ENCODE results near the gene CD247.

Gene CD247

DNA sequence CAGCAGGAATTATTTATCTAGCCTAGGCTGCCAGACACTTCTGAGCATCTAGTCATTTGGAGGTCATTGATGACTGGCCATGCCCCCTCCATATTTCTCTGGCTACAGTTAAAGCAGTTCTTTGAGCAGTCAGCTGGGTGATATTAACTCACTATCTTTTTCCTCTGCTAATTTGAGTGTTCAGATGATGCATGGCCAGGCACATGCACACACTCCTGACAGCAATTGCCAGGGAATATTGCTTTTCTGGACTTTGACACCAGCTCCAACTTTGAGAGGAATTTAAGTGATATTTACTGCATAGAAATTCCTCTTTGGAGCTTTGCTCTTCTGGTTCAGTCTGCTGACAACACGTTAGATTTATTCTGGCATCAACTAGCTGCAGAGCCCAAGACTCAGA is 52.6 kb downstream of the CD247 start:
- in situ Hi-C loops (cut with HindIII; ENCODE audit: low sequenced_read_pairs) = no loop called here
- TF ChIP-seq, protein P1, sequence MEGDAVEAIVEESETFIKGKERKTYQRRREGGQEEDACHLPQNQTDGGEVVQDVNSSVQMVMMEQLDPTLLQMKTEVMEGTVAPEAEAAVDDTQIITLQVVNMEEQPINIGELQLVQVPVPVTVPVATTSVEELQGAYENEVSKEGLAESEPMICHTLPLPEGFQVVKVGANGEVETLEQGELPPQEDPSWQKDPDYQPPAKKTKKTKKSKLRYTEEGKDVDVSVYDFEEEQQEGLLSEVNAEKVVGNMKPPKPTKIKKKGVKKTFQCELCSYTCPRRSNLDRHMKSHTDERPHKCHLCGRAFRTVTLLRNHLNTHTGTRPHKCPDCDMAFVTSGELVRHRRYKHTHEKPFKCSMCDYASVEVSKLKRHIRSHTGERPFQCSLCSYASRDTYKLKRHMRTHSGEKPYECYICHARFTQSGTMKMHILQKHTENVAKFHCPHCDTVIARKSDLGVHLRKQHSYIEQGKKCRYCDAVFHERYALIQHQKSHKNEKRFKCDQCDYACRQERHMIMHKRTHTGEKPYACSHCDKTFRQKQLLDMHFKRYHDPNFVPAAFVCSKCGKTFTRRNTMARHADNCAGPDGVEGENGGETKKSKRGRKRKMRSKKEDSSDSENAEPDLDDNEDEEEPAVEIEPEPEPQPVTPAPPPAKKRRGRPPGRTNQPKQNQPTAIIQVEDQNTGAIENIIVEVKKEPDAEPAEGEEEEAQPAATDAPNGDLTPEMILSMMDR (IDR thresholded peaks at IDR 0.05; ENCODE audit: low read depth, low read length) = no peak
- H3K4me3 ChIP-seq (ENCODE audit: low read depth, low read length) = no peak overlapping the region
- no peak for DNase-seq (ENCODE audit: low read depth, low spot score)

DNA sequence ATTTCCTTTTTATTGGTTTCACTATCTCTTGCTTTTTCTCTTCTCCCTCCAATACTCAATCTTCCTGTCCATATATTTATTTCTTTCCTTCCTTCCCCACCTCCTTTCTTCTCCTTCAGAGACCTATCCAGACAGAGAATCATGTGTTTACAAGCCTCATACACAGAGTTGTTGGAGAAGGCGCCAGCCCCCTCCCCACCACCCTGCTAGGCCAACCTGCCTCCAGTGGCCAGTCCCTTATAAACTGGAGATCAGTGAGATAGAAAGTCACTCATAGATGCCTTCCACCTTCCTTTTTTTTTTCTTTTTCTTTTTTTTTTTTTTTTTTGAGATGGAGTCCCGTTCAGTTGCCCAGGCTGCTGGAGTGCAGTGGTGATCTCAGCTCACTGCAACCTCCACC is 53.3 kb downstream of the CD247 start:
- in situ Hi-C loops (cut with HindIII; ENCODE audit: low sequenced_read_pairs) = no loop called here
- H3K4me3 ChIP-seq (ENCODE audit: low read depth, low read length) = no peak overlapping the region
- TF ChIP-seq, protein P1 (IDR thresholded peaks at IDR 0.05; ENCODE audit: low read depth, low read length) = no peak
- DNase-seq (ENCODE audit: low read depth, low spot score) = no peak

DNA sequence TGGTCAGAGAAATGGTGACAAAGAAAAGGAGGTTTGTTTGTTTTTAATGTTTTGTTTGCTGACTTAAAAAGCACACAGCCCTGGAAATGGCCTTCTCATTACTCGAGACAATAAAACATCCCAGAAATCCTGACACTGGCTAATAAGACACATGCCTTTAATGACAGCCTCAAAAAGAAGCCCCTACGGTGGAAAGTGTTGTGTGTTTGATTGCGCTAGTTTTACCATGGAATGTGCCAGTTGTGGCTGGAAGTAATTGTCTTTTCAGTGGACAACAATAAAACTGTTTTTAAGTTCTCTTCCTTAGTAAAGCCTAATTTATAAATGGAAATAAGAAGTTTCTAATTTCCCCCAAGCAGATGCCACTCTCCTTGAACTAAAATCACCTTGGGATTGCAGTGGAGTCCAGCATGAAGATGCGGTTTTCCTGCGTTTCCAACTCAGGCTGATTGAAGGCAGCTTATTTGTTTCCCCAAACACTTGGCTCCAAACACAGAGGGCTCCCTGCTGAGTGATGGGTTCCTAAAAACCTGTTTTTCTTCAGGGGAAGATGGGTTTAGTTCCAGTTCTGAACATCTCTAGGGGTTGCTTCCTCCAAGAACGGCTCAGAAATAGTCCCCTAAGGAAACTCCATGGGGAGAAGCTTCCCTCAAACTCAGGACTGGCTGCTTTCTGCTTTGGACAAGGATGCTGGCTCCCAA is 54.3 kb downstream of the CD247 start:
- H3K4me3 ChIP-seq (ENCODE audit: low read depth, low read length) = no peak overlapping the region
- DNase-seq (ENCODE audit: low read depth, low spot score) = no peak
- TF ChIP-seq, protein P1 (IDR thresholded peaks at IDR 0.05; ENCODE audit: low read depth, low read length) = no peak
- in situ Hi-C loops (cut with HindIII; ENCODE audit: low sequenced_read_pairs) = no loop called here

DNA sequence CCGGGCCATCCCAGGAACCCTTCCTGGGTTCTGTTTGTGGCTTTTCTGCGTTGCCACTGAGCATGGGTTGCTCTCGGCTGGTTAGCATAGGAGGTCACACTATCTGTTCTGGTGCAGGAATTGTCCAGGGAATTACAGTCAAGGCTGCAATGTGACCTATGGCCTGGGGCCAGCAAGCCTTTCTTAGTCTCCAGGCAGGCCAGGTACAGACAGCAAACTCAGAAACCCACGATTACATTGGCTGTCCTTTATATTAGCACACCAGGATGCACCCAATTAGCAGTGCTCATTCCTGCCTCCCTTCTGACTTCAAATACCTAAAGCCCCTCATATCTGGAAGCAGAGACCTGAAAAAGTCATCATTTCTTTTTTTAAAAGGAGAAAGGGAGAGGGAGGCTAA is 55.2 kb downstream of the CD247 start:
- in situ Hi-C loops (cut with HindIII; ENCODE audit: low sequenced_read_pairs) = no loop called here
- no peak for DNase-seq (ENCODE audit: low read depth, low spot score)
- H3K4me3 ChIP-seq (ENCODE audit: low read depth, low read length) = no peak overlapping the region
- TF ChIP-seq, protein P1 (IDR thresholded peaks at IDR 0.05; ENCODE audit: low read depth, low read length) = no peak

DNA sequence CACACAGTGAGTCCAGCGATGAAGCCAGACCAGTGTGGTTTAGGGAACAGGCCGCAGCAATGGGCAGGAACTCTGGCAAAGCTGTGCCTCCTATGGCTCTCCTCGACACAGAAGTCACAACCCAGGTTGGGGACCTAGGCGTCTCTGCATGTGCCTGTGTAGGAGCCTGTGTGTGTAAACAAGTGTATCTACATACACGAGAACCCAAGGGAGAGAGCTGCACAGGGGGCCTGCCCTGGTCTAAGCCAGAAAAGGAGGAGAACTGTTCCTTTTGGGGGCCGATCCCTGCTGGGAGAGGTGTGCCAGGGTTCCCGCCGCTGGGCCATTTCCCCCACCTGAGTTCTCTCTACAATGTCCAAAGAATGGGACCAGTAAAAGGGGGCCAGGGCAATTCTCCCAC is 56.0 kb downstream of the CD247 start:
- no peak for DNase-seq (ENCODE audit: low read depth, low spot score)
- H3K4me3 ChIP-seq (ENCODE audit: low read depth, low read length) = no peak overlapping the region
- in situ Hi-C loops (cut with HindIII; ENCODE audit: low sequenced_read_pairs) = no loop called here
- TF ChIP-seq, protein P1 (IDR thresholded peaks at IDR 0.05; ENCODE audit: low read depth, low read length) = no peak

DNA sequence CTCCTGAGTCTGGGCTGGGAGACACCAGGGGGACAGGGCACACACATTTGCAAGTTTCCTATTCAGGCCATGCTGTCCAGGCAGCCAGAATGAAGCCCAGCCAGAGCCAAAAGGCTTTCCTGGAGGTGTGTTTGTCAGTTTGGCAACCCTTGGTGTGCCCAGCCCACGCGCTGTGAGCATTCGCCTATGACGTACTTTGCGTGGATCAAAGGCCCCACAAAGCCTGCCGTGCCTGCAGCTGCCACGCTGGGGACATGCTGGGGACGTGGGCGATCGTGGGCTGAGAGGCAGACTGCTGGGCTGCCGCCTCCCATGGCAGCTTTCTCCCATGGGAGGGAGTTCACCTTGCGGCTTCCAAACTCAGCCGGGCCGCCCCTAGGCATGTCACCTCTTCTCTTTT is 57.5 kb downstream of the CD247 start:
- no peak for DNase-seq (ENCODE audit: low read depth, low spot score)

More for the DNA sequence above, 57.5 kb downstream of the CD247 start:
- TF ChIP-seq, protein P1 (IDR thresholded peaks at IDR 0.05; ENCODE audit: low read depth, low read length) = no peak
- in situ Hi-C loops (cut with HindIII; ENCODE audit: low sequenced_read_pairs) = no loop called here
- no peak overlapping the region for H3K4me3 ChIP-seq (ENCODE audit: low read depth, low read length)

Data from astrocyte of the spinal cord (primary cell).